ENCODE measurements around the gene TBC1D22A. TPM values are rescaled to one million over a fixed set of nuclear protein-coding genes. Genes with fewer than 3 reads are reported as not detected.

The TBC1D22A gene
- total RNA-seq, 3 donors from 2014 or later, result 35.6 to 51.9 (median 41.8) TPM

DNA sequence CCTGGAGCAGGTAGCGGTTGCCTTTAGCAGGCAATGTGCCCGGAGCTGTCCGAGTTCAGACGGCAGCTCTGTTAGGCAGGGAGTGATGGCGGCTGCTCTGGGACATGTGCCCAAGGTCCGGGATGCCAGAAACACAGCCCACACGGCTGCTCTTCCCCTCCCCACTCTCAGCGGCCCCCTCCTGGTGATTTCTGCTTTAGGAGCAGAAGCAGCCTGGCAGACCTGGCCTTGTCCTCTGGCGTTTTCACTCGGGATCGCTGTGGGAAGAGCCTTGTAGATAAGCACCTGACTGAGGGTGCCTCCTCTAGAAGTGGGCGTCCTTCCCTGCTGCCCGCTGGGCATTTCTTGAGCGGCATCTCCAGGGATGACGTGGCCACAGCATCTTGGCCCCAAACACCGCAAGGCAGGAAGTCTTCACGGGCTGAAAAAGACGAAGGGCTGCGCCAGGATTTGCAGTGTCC, 392.2 kb downstream of the TBC1D22A start:
- Histone ChIP-seq H3K9me3 (no peaks in the 10 kb centered on the region), H3K4me1 (ENCODE audit: low read depth) (no peaks in the 10 kb centered on the region), H3K4me3 (no peak overlapping the region), H3K36me3 (ENCODE audit: low read depth) (no peaks in the 10 kb centered on the region)
- TF ChIP-seq, protein P1, sequence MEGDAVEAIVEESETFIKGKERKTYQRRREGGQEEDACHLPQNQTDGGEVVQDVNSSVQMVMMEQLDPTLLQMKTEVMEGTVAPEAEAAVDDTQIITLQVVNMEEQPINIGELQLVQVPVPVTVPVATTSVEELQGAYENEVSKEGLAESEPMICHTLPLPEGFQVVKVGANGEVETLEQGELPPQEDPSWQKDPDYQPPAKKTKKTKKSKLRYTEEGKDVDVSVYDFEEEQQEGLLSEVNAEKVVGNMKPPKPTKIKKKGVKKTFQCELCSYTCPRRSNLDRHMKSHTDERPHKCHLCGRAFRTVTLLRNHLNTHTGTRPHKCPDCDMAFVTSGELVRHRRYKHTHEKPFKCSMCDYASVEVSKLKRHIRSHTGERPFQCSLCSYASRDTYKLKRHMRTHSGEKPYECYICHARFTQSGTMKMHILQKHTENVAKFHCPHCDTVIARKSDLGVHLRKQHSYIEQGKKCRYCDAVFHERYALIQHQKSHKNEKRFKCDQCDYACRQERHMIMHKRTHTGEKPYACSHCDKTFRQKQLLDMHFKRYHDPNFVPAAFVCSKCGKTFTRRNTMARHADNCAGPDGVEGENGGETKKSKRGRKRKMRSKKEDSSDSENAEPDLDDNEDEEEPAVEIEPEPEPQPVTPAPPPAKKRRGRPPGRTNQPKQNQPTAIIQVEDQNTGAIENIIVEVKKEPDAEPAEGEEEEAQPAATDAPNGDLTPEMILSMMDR (IDR thresholded peaks at IDR 0.05), result no peak
- intact Hi-C loops (cut with DNase I, micrococcal nuclease), result no loop called here
- DNase-seq (no peak), ATAC-seq (peak; percentile 6)

DNA sequence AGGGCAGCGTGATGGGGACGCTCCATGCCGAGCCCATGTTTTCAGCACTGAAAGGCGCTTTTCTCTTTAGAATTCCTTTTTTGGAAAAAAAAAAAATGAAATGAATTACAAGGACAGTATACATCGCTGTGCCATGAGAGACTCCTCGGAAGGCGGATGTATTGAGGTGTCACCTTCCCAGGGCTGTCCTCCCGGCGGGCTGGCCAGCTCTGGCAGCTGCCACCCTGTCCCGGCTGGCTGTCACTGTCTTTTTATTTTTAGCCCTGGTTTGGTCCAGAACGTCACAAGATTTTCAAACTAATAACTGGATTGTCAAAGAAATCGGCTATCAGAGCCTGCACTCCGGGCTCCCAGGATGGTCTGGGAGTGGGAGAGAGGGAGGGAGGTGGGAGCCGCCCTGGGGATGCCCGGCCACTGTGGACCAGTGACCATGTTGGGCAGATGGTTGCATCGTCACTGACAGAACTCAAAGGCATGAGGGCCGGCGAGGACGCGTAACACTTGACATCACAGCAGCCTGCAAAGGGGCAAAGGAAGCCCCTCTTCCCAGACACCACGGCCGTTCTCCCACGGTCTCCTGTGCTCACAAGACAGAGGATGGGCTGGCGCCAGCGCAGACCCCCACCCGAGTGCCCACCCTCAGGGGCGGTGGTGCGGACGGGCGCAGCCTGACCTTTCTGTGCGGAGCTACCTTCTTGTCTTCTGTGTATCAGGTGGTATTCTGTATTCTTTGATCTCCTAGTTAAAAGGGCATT, 392.9 kb downstream of the TBC1D22A start:
- Histone ChIP-seq H3K9me3 (no peaks in the 10 kb centered on the region), H3K36me3 (ENCODE audit: low read depth) (no peaks in the 10 kb centered on the region), H3K4me3 (no peak overlapping the region), H3K4me1 (ENCODE audit: low read depth) (no peaks in the 10 kb centered on the region)
- intact Hi-C loops (cut with DNase I, micrococcal nuclease), result no loop called here
- ATAC-seq (no peak), DNase-seq (no peak)
- TF ChIP-seq, protein P1 (IDR thresholded peaks at IDR 0.05), result no peak

DNA sequence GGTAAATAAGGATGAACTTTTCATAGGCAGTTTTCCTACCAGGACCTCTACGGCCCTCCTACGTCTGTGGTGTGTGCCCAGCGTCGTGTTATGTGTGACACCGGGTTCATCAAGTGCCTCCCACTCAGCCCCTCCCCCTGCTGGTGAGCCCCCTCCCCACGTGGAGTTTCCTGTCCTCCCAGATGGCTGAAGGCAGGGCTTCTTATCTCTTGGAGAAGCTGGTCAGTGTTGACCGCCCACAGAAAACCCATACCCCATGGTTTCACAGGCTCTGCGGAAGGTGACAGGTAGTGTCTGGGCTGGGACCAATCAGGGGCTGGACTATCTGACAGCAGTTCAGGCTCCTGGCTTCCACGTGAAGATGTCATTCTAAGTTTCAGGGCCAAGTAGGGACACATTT, 393.5 kb downstream of the TBC1D22A start:
- ATAC-seq (no peak), DNase-seq (no peak)
- Histone ChIP-seq H3K4me1 (ENCODE audit: low read depth) (no peaks in the 10 kb centered on the region), H3K4me3 (no peak overlapping the region), H3K36me3 (ENCODE audit: low read depth) (no peaks in the 10 kb centered on the region), H3K9me3 (no peaks in the 10 kb centered on the region)
- TF ChIP-seq, protein P1 (IDR thresholded peaks at IDR 0.05), result no peak
- intact Hi-C loops (cut with DNase I, micrococcal nuclease), result no loop called here

DNA sequence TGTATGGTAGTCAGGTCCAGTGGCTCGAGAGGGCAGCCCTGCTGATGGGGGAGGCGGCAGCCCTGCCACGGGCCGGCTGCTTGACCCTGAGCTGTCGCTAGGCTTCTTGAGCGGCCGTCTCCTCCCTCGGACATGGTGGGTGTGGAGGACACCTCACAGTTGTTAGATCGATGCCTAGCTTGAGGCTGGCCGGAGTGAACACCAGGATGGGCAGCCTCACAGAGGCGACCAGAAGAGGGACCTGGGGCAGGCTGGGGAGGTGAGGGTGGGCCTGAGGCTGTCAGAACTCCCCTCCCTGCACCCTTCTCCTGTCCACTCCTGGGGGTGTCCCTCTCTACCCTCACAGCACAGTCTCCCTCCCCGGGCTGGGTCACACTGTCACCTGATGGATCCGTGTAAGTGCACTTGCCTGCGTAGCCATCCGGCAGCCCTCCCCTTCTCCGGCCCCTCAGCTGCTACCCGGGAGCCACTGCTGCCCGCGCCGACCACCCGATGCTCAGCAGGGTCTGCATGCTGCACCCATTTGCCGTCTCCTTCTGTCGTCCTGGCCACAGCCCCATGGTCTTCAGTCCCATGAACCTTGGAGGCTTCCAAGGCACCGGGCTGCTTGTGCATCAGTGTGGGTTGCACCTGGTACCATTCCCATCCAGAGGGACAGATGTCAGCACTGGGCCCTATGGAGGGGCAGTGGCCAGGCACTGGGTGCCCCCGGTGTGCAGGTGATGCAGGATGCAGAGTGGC, 394.1 kb downstream of the TBC1D22A start:
- no peak for ATAC-seq

GRCh38 chr22:47157093-47157420, 394.6 kb downstream of the TBC1D22A start:
- Histone ChIP-seq H3K36me3 (ENCODE audit: low read depth) (no peaks in the 10 kb centered on the region), H3K9me3 (no peaks in the 10 kb centered on the region), H3K4me3 (no peak overlapping the region), H3K4me1 (ENCODE audit: low read depth) (no peaks in the 10 kb centered on the region)
- no peak for ATAC-seq
- TF ChIP-seq, protein P1 (IDR thresholded peaks at IDR 0.05), result no peak
- intact Hi-C loops (cut with DNase I, micrococcal nuclease), result no loop called here
- DNase-seq, result no peak

More for the DNA sequence above, 394.1 kb downstream of the TBC1D22A start:
- no peak for DNase-seq
- intact Hi-C loops (cut with DNase I, micrococcal nuclease), result no loop called here
- Histone ChIP-seq H3K9me3 (no peaks in the 10 kb centered on the region), H3K36me3 (ENCODE audit: low read depth) (no peaks in the 10 kb centered on the region), H3K4me3 (no peak overlapping the region), H3K4me1 (ENCODE audit: low read depth) (no peaks in the 10 kb centered on the region)
- TF ChIP-seq, protein P1 (IDR thresholded peaks at IDR 0.05), result no peak
